Upper lobe of right lung (tissue), 1 donor: Measurements from ENCODE around the gene CNTNAP2. TPM values are rescaled to one million over a fixed set of nuclear protein-coding genes. Genes with fewer than 3 reads are reported as not detected.
"Not testable (repeated sequence)": the region's sequence is repeated elsewhere in the genome, so short reads cannot be mapped to it uniquely, and the experiment has no call there.

Experiments used
- ATAC-seq: fragments of 200-7000 bp; cut with Tn5 transposase; one replicate; pipeline ENCODE4 v1.9.1; 2020; ENCODE audit warnings: mild to moderate bottlenecking, moderate library complexity
- DNase-seq: peaks from one replicate; pipeline ENCODE4 v3.0.0-alpha.2; 2020
- H3K27ac ChIP-seq: fragments of 200-600 bp; one replicate; pipeline ENCODE4 v1.8.0; 2022
- H3K27me3 ChIP-seq: fragments of 200-600 bp; one replicate; pipeline ENCODE4 v1.8.0; 2022; ENCODE audit warnings: mild to moderate bottlenecking
- H3K36me3 ChIP-seq: fragments of 200-600 bp; one replicate; pipeline ENCODE4 v1.8.0; 2022
- H3K4me1 ChIP-seq: fragments of 200-600 bp; one replicate; pipeline ENCODE4 v1.8.0; 2022
- H3K4me3 ChIP-seq: fragments of 200-600 bp; one replicate; pipeline ENCODE4 v1.8.0; 2022; ENCODE audit warnings: mild to moderate bottlenecking
- H3K9me3 ChIP-seq: fragments of 200-600 bp; one replicate; pipeline ENCODE4 v1.8.0; 2022
- CTCF ChIP-seq: fragments of 200-600 bp; IDR thresholded peaks from one replicate; pipeline ENCODE4 v1.8.0; 2022; ENCODE audit warnings: antibody characterized with exemption
- intact Hi-C: fragments of 100-400 bp; cut with DNase I; formaldehyde crosslinking; loops from one replicate; pipeline ENCODE4 v1.11.0; 2022
- total RNA-seq: library from RNA; stranded (reverse); fragmentation: NEBNext Ultra II Directional; extraction: Animal tissue kit (Norgen Biotek cat#: 25700); gene quantifications from one replicate; pipeline ENCODE4 v1.2.1, GENCODE V29; 2021
- donor health status: DM: no; HTN: yes; CAD: no; lungs with severe emphysema.

CNTNAP2 gene
- total RNA-seq, 1 donor from 2014 or later = 0.41 TPM

- H3K9me3 ChIP-seq = no peaks in the 10 kb centered on the region
- no peak overlapping the region for H3K4me3 ChIP-seq
- intact Hi-C loops = no loop called here
- H3K36me3 ChIP-seq = no peaks in the 10 kb centered on the region
- TF ChIP-seq CTCF = no peak
- DNase-seq (no peak), ATAC-seq (no peak)
- H3K27ac ChIP-seq = no peak overlapping the region
- no peaks in the 10 kb centered on the region for H3K27me3 ChIP-seq
- H3K4me1 ChIP-seq = no peaks in the 10 kb centered on the region
These were observed 1469.9 kb downstream of the CNTNAP2 start for GRCh38 chr7:147586526-147586925.

GRCh38 chr7:147593271-147594057 lies 1476.9 kb downstream of the CNTNAP2 start:
- TF ChIP-seq CTCF = no peak
- H3K4me1 ChIP-seq = no peaks in the 10 kb centered on the region
- intact Hi-C loops = no loop called here
- H3K27me3 ChIP-seq = no peaks in the 10 kb centered on the region
- no peak overlapping the region for H3K27ac ChIP-seq
- no peak overlapping the region for H3K4me3 ChIP-seq
- ATAC-seq = no peak
- no peak for DNase-seq
- H3K9me3 ChIP-seq = no peaks in the 10 kb centered on the region
- H3K36me3 ChIP-seq = no peaks in the 10 kb centered on the region

- no peak overlapping the region for H3K27ac ChIP-seq
- H3K9me3 ChIP-seq = no peaks in the 10 kb centered on the region
- DNase-seq (no peak), ATAC-seq (no peak)
- no peaks in the 10 kb centered on the region for H3K4me1 ChIP-seq
- no peak overlapping the region for H3K4me3 ChIP-seq
- no peaks in the 10 kb centered on the region for H3K36me3 ChIP-seq
- intact Hi-C loops = no loop called here
- TF ChIP-seq CTCF = no peak
- no peaks in the 10 kb centered on the region for H3K27me3 ChIP-seq
These were observed 1478.4 kb downstream of the CNTNAP2 start for GRCh38 chr7:147595042-147595441.

- H3K27me3 ChIP-seq, H3K4me3 ChIP-seq, H3K9me3 ChIP-seq, H3K27ac ChIP-seq, DNase-seq, H3K4me1 ChIP-seq, ATAC-seq, intact Hi-C loops, H3K36me3 ChIP-seq: not testable (repeated sequence)
These were observed 1482.1 kb downstream of the CNTNAP2 start for GRCh38 chr7:147598687-147599086.

- no peak for ATAC-seq
- intact Hi-C loops = no loop called here
These were observed 1488.7 kb downstream of the CNTNAP2 start for GRCh38 chr7:147605323-147605722.

More at GRCh38 chr7:147605323-147605722, 1488.7 kb downstream of the CNTNAP2 start:
- Histone ChIP-seq H3K4me1 (no peaks in the 10 kb centered on the region), H3K27ac (no peak overlapping the region), H3K27me3 (no peaks in the 10 kb centered on the region), H3K4me3 (no peak overlapping the region), H3K36me3 (no peaks in the 10 kb centered on the region), H3K9me3 (no peaks in the 10 kb centered on the region)
- TF ChIP-seq CTCF = no peak
- DNase-seq = no peak
